VCaP (cell line): ENCODE results near the gene FOSB.

Experiments
- H3K27ac ChIP-seq: fragments of 450-650 bp; 2 replicates; pipeline ENCODE4 v1.5.1; 2017
- TF ChIP-seq, protein P1 (sequence below): fragments of 450-650 bp; conservative IDR thresholded peaks from 2 replicates; pipeline ENCODE4 v1.5.1; 2017; ENCODE audit warnings: mild to moderate bottlenecking, moderate library complexity

Gene FOSB

DNA sequence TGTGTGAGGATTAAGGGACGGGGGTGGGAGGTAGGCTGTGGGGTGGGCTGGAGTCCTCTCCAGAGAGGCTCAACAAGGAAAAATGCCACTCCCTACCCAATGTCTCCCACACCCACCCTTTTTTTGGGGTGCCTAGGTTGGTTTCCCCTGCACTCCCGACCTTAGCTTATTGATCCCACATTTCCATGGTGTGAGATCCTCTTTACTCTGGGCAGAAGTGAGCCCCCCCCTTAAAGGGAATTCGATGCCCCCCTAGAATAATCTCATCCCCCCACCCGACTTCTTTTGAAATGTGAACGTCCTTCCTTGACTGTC is 5.5 kb downstream of the FOSB start:
- no peak overlapping the region for H3K27ac ChIP-seq
- TF ChIP-seq, protein P1, sequence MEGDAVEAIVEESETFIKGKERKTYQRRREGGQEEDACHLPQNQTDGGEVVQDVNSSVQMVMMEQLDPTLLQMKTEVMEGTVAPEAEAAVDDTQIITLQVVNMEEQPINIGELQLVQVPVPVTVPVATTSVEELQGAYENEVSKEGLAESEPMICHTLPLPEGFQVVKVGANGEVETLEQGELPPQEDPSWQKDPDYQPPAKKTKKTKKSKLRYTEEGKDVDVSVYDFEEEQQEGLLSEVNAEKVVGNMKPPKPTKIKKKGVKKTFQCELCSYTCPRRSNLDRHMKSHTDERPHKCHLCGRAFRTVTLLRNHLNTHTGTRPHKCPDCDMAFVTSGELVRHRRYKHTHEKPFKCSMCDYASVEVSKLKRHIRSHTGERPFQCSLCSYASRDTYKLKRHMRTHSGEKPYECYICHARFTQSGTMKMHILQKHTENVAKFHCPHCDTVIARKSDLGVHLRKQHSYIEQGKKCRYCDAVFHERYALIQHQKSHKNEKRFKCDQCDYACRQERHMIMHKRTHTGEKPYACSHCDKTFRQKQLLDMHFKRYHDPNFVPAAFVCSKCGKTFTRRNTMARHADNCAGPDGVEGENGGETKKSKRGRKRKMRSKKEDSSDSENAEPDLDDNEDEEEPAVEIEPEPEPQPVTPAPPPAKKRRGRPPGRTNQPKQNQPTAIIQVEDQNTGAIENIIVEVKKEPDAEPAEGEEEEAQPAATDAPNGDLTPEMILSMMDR: no peak

DNA sequence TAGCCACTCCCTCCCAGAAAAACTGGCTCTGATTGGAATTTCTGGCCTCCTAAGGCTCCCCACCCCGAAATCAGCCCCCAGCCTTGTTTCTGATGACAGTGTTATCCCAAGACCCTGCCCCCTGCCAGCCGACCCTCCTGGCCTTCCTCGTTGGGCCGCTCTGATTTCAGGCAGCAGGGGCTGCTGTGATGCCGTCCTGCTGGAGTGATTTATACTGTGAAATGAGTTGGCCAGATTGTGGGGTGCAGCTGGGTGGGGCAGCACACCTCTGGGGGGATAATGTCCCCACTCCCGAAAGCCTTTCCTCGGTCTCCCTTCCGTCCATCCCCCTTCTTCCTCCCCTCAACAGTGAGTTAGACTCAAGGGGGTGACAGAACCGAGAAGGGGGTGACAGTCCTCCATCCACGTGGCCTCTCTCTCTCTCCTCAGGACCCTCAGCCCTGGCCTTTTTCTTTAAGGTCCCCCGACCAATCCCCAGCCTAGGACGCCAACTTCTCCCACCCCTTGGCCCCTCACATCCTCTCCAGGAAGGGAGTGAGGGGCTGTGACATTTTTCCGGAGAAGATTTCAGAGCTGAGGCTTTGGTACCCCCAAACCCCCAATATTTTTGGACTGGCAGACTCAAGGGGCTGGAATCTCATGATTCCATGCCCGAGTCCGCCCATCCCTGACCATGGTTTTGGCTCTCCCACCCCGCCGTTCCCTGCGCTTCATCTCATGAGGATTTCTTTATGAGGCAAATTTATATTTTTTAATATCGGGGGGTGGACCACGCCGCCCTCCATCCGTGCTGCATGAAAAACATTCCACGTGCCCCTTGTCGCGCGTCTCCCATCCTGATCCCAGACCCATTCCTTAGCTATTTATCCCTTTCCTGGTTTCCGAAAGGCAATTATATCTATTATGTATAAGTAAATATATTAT is 6.1 kb downstream of the FOSB start:
- H3K27ac ChIP-seq: peak overlapping the region; percentile 28; the same call in 1 of the 2 replicates
- TF ChIP-seq, protein P1: no peak

DNA sequence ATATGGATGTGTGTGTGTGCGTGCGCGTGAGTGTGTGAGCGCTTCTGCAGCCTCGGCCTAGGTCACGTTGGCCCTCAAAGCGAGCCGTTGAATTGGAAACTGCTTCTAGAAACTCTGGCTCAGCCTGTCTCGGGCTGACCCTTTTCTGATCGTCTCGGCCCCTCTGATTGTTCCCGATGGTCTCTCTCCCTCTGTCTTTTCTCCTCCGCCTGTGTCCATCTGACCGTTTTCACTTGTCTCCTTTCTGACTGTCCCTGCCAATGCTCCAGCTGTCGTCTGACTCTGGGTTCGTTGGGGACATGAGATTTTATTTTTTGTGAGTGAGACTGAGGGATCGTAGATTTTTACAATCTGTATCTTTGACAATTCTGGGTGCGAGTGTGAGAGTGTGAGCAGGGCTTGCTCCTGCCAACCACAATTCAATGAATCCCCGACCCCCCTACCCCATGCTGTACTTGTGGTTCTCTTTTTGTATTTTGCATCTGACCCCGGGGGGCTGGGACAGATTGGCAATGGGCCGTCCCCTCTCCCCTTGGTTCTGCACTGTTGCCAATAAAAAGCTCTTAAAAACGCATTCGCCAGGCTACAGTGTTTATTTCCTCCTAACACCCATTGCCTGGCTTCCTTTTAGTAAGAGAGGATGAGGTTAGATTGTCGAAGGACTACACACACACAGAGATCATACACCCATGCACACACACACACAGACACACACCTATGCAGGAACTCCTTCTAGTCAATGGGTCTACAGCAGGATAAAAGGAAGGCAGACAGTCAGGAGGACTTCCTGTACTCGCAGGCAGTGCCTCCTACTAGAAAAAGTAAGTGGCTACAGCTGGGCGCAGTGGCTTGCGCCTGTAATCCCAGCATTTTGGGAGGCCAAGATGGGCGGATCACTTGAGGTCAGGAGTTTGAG is 7.1 kb downstream of the FOSB start:
- TF ChIP-seq, protein P1: no peak
- peak overlapping the region; percentile 28 for H3K27ac ChIP-seq

DNA sequence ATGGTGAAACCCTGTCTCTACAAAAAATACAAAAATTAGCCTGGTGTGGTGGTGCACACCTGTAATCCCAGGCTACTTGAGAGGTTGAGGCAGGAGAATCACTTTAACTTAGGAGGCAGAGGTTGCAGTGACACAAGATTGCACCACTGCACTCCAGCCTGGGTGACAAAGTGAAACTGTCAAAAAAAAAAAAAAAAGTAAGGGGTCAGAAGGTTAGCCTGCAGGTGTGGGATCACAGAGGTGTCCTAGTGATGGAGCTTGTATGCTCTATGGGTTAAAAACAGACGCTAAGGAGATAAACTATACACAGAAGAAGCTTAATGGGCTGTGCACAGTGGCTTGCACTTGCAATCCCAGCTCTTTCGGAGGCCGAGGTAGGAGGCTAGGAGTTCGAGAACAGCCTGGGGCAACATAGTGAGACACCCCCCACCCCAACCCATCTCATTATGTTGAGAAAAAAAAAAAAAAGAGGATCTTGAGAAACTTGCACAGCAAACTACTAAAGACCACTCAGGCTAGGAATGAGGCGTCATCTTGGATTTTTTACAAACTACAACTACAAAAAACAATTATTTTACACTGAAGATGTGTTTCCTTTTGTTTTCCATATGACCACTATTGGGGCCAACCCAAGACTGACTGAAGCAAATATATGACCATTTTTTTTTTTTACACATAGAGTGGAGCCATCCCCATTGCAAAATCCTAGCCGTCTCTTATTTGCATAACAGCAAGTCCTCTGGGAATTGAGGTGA is 7.9 kb downstream of the FOSB start:
- peak overlapping the region; percentile 28 for H3K27ac ChIP-seq
- TF ChIP-seq, protein P1: no peak

DNA sequence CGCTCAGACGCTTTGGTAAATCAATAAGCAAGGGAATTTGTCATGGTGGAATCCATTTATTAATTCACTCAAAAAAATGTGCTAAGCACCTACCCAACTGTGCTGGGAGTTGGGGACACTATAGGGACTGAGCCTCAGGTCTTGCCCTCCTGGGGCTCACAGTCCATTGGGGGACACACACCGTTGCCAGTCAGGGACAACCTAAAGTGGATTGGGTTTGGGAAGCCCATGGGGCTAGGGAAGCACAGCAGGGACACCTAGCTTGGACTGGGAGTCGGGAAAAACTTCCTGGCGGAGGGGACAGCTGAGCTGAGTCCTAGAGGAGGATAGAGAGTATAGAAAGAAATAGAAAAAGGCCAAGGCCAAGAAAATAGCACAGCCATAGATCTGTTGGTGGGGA is 8.5 kb downstream of the FOSB start:
- TF ChIP-seq, protein P1: no peak

DNA sequence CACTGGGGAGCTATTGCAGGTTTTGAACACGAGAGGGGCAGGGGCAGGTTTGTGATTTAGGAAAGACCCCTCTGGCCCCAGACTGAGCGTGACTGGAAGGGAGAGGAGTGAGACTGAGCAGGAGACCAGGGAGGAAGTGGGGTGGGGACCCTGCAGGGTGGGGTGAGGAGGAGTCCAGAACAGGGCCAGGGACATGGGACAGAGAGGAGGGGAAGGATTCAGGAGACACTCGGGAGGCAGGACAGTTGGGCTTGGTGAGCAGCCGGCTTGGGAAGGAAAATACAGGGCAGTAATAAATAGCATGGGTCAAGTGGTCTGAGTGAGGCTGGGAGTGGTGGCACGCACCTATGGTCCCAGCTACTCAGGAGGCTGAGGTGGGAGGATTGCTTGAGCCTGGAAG is 9.4 kb downstream of the FOSB start:
- TF ChIP-seq, protein P1: no peak
- no peak overlapping the region for H3K27ac ChIP-seq

More for the DNA sequence above, 8.5 kb downstream of the FOSB start:
- H3K27ac ChIP-seq: no peak overlapping the region
